Immature natural killer cell (primary cell): ENCODE results near the gene STRIT1. TPM values are rescaled to one million over a fixed set of nuclear protein-coding genes. Genes with fewer than 3 reads are reported as not detected.
"Not testable (repeated sequence)": the region's sequence is repeated elsewhere in the genome, so short reads cannot be mapped to it uniquely, and the experiment has no call there.

Source experiments
- DNase-seq, 3 donors: peaks; one replicate each; pipeline ENCODE4 v3.0.0; 2022; ENCODE audit warnings: mixed read lengths in 1 of 3
- H3K27ac Mint-ChIP-seq, 6 donors: one replicate each; pipeline ENCODE4 v1.8.0; 2020; ENCODE audit warnings: mixed read lengths in 6 of 6, mild to moderate bottlenecking in 5 of 6, inconsistent platforms in 4 of 6, moderate library complexity in 3 of 6
- H3K27me3 Mint-ChIP-seq, 3 donors: one replicate each; pipeline ENCODE4 v1.8.0; 2020 to 2021; ENCODE audit warnings: low read depth in 3 of 3, mild to moderate bottlenecking in 3 of 3, mixed read lengths in 3 of 3, moderate library complexity in 3 of 3, inconsistent platforms in 1 of 3
- H3K36me3 Mint-ChIP-seq, 3 donors: one replicate each; pipeline ENCODE4 v1.8.0; 2020; ENCODE audit warnings: mixed read lengths in 3 of 3, inconsistent platforms in 2 of 3, mild to moderate bottlenecking in 2 of 3
- H3K4me1 Mint-ChIP-seq, 2 donors: one replicate each; pipeline ENCODE4 v1.8.0; 2020; ENCODE audit warnings: inconsistent platforms in 2 of 2, mild to moderate bottlenecking in 2 of 2, mixed read lengths in 2 of 2, moderate library complexity in 1 of 2
- H3K4me3 Mint-ChIP-seq, 5 donors: one replicate each; pipeline ENCODE4 v1.8.0; 2020; ENCODE audit warnings: mild to moderate bottlenecking in 5 of 5, mixed read lengths in 5 of 5, inconsistent platforms in 3 of 5, moderate library complexity in 3 of 5
- H3K9me3 Mint-ChIP-seq, 6 donors: one replicate each; pipeline ENCODE4 v1.8.0; 2020; ENCODE audit warnings: mild to moderate bottlenecking in 6 of 6, mixed read lengths in 6 of 6, inconsistent platforms in 4 of 6, moderate library complexity in 3 of 6
- polyA plus RNA-seq, 3 donors: library from polyadenylated mRNA; unstranded; fragments of 300-500 nt; fragmentation: Illumina TruSeq; gene quantifications; one replicate each; pipeline ENCODE4 v1.2.3, GENCODE V29; 2021

Gene STRIT1
- polyA plus RNA-seq, 3 donors from 2014 or later: not detected

DNA sequence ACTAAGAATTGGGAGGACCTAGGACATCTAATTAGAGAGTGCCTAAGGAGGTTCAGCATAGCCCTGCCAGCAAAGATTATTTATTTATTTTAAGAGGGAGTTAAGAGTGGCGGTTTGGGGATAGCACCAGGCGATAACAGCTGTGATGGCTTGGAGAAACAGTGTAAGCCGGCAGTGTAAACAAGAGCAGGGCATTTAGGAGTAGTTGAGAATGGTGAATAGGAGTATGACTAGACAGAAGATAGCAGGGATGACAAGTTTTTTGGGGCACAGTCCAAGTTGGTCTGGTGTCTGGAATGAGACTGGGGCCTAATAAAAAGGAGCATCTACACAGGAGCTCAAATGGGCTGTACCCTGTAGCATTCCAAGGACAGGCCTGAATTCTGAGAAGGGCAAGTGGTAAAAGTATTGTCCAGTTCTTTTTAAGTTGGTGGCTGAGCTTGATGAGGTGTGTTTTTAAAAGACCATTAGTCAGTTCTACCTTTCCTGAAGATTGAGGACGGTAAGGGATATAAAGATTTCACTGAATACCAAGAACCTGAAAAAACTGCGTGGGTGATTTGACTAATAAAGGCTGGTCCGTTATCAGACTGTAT lies 18.2 kb downstream of the STRIT1 start:
- not testable (repeated sequence) for H3K36me3 Mint-ChIP-seq, DNase-seq, H3K27ac Mint-ChIP-seq, H3K9me3 Mint-ChIP-seq, H3K27me3 Mint-ChIP-seq, H3K4me1 Mint-ChIP-seq, H3K4me3 Mint-ChIP-seq

DNA sequence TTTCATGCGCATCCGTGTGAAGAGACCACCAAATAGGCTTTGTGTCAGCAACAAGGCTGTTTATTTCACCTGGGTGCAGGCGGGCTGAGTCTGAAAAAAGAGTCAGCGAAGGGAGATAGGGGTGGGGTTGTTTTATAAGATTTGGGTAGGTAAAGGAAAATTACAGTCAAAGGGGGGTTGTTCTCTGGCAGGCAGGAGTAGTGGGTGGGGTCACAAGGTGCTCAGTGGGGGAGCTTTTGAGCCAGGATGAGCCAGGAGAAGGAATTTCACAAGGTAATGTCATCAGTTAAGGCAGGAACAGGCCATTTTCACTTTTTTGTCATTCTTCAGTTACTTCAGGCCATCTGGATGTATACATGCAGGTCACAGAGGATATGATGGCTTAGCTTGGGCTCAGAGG lies 19.0 kb downstream of the STRIT1 start:
- not testable (repeated sequence) for H3K27me3 Mint-ChIP-seq, H3K36me3 Mint-ChIP-seq, DNase-seq, H3K27ac Mint-ChIP-seq, H3K4me3 Mint-ChIP-seq, H3K4me1 Mint-ChIP-seq, H3K9me3 Mint-ChIP-seq

DNA sequence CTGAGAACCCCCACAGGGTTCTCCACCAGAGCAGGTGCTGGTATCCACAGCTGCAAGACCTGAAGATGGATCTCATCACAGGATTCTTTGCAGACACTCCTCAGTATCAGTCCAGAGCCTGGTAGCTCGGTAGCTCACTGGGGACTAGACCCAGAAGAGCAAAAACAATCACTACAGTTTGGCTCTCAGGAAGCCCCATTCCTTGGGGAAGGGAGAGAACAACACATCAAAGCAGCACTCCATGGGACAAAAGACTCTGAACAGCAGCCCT lies 22.2 kb downstream of the STRIT1 start:
- H3K36me3 Mint-ChIP-seq: no peaks in the 10 kb centered on the region
- H3K27ac Mint-ChIP-seq: no peak overlapping the region
- no peak for DNase-seq
- no peak overlapping the region for H3K4me3 Mint-ChIP-seq
- H3K4me1 Mint-ChIP-seq: no peaks in the 10 kb centered on the region
- peaks cover 0 to 5% (median under 1%) of the 10 kb centered on the region in 6 donors for H3K9me3 Mint-ChIP-seq
- peaks cover 0 to 3% (median 2%) of the 10 kb centered on the region in 3 donors for H3K27me3 Mint-ChIP-seq

DNA sequence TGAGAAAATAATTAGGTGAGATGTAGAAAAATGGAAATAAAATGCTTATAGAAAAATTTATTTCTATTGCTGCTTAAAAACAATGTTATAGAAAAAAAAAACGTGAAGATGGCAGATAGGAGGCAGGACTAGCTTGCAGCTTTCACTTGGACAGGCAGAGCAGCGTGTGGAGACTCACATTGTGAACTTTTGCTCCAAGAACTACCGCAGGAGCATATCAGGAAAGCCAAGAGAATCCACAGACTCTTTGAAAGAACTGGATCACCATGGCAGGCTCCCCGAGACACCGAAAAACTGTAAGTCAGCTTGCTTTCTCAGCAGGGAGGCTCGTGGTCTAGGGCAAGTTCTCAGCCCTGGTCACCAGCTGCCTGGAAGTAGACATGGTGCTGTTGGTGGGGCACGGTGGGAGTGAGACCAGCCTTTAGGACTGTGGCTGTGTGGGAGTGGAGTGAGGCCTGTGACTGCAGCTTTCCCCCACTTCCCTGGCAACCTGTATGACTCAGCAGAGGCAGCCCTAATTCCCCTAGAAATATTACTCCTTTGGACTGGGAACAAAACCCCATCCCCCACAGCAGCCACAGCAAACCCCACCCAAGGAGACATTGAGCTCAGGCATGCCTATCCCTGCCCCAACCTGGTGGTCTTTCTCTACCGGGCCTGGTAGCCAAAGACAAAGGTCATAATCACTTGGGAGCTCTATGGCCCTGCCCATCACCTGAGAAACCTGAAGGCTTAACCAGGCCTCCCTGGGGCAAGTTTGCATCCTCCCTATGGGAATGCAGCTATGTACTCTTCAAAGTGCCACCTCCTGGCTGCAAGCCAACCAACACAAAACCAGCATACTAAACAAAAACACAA lies 22.8 kb downstream of the STRIT1 start:
- DNase-seq: no peak
- H3K36me3 Mint-ChIP-seq: no peaks in the 10 kb centered on the region
- H3K27me3 Mint-ChIP-seq: peaks cover 0 to 3% (median 3%) of the 10 kb centered on the region in 3 donors
- no peak overlapping the region for H3K27ac Mint-ChIP-seq
- no peak overlapping the region for H3K4me3 Mint-ChIP-seq
- H3K4me1 Mint-ChIP-seq: no peaks in the 10 kb centered on the region
- peaks cover 0 to 5% (median 1%) of the 10 kb centered on the region in 6 donors for H3K9me3 Mint-ChIP-seq

- no peak for DNase-seq
- Mint-ChIP-seq H3K27me3 (peaks cover 0 to 3% (median 3%) of the 10 kb centered on the region in 3 donors), H3K9me3 (peaks cover 0 to 5% (median 1%) of the 10 kb centered on the region in 6 donors), H3K4me3 (no peak overlapping the region), H3K36me3 (no peaks in the 10 kb centered on the region), H3K4me1 (no peaks in the 10 kb centered on the region), H3K27ac (no peak overlapping the region)
Measured at GRCh38 chr3:155270063-155270462, 23.4 kb downstream of the STRIT1 start.

DNA sequence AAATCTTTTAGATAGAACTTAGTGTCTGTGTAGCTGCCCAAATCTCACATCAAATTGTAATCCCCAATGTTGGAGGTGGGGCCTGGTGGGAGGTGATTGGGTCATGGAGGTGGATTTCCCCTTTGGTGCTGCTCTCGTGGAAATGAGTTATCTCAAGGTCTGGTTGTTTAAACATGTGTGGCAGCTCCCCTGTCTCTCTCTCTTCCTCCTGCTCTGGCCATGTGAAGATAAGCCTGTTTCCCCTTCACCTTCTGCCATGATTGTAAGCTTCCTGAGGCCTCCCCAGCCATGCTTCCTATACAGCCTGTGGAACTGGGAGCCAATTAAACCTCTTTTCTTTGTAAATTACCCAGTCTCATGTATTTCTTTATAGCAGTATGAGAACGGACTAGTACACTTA lies 30.6 kb downstream of the STRIT1 start:
- DNase-seq, H3K36me3 Mint-ChIP-seq, H3K4me1 Mint-ChIP-seq, H3K27ac Mint-ChIP-seq, H3K27me3 Mint-ChIP-seq, H3K4me3 Mint-ChIP-seq, H3K9me3 Mint-ChIP-seq: not testable (repeated sequence)

DNA sequence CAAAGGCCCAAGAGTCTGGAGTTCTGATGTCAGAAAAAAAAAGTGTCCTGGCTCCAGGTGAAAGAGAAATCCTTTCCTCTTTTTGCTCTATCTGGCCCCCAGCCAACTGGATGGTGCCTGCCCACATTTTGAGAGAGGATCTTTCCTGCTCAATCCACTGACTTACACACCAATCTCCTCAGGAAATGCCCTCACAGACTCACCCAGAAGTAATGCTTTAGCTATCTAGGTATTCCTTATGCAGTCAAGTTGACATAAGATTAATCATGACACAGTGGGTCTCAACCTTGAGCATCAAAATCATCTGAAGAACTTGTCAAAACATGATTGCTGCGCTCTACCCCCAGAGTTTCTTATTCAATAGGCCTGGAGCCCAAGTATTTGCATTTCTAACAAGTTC lies 31.2 kb downstream of the STRIT1 start:
- Mint-ChIP-seq H3K9me3 (peaks cover 0 to 4% (median 2%) of the 10 kb centered on the region in 6 donors), H3K4me1 (no peaks in the 10 kb centered on the region), H3K27ac (no peak overlapping the region), H3K36me3 (no peaks in the 10 kb centered on the region), H3K4me3 (no peak overlapping the region), H3K27me3 (peaks cover 0 to 3% (median 0%) of the 10 kb centered on the region in 3 donors)
- DNase-seq: no peak

DNA sequence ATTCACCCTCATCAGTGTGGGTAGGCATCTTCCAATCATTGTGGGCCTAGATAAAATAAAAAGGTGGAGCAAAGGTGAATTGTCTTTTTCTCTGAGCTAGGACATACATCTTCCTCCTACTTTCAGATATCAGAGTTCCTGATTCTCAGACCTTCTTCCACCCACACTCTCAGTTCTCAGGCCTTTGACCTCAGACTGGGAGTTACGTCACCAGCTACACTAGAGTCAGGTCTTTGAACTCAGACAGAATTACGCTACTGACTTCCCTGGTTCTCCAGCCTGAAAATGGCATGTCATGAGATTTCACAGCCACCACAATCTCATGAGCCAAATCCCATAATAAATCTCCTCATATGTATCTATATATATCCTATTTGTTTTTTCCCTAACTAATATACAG lies 39.0 kb downstream of the STRIT1 start:
- Mint-ChIP-seq H3K27ac (no peak overlapping the region), H3K27me3 (no peaks in the 10 kb centered on the region), H3K9me3 (peaks cover 0 to 5% (median 2%) of the 10 kb centered on the region in 6 donors), H3K4me1 (no peaks in the 10 kb centered on the region), H3K4me3 (no peak overlapping the region), H3K36me3 (no peaks in the 10 kb centered on the region)
- DNase-seq: no peak

DNA sequence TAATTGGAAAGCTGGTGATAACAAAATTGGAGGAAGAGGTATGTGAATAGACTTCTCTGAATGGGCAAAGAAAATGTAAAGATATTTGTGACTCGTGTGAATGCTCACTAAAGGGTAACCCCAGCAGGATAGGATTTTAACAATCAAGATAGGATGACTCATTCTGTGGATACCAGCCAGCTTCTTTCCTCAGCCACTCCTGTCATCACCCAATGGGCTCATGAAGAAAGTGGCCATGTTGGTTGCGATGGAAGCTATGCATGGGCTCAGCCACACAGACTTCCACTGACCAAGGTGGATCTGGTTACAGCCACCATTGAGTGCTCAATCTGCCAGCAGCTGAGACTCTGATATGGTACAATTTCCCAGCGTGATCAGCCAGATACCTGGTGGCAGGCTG lies 40.9 kb downstream of the STRIT1 start:
- Mint-ChIP-seq H3K27ac (no peak overlapping the region), H3K9me3 (peaks cover 0 to 6% (median 0%) of the 10 kb centered on the region in 6 donors), H3K4me3 (no peak overlapping the region), H3K27me3 (no peaks in the 10 kb centered on the region), H3K36me3 (no peaks in the 10 kb centered on the region), H3K4me1 (no peaks in the 10 kb centered on the region)
- DNase-seq: no peak

GRCh38 chr3:155252021-155252420 lies 41.5 kb downstream of the STRIT1 start:
- no peak overlapping the region for H3K4me3 Mint-ChIP-seq
- H3K4me1 Mint-ChIP-seq: no peaks in the 10 kb centered on the region
- peaks cover 0 to 11% (median 0%) of the 10 kb centered on the region in 6 donors for H3K9me3 Mint-ChIP-seq
- no peak overlapping the region for H3K27ac Mint-ChIP-seq
- no peaks in the 10 kb centered on the region for H3K36me3 Mint-ChIP-seq
- DNase-seq: no peak
- no peaks in the 10 kb centered on the region for H3K27me3 Mint-ChIP-seq

- Mint-ChIP-seq H3K27ac (no peak overlapping the region), H3K4me1 (no peaks in the 10 kb centered on the region), H3K27me3 (no peaks in the 10 kb centered on the region), H3K36me3 (no peaks in the 10 kb centered on the region), H3K4me3 (no peak overlapping the region), H3K9me3 (peaks cover 0 to 6% (median 0%) of the 10 kb centered on the region in 6 donors)
- no peak for DNase-seq
Measured at GRCh38 chr3:155248531-155249187, 44.8 kb downstream of the STRIT1 start.

GRCh38 chr3:155244699-155245098 lies 48.8 kb downstream of the STRIT1 start:
- H3K4me1 Mint-ChIP-seq: no peaks in the 10 kb centered on the region
- H3K27ac Mint-ChIP-seq: no peak overlapping the region
- H3K36me3 Mint-ChIP-seq: peaks cover 0 to 4% (median 0%) of the 10 kb centered on the region in 3 donors

GRCh38 chr3:155244216-155244615 lies 49.3 kb downstream of the STRIT1 start:
- peaks cover 0 to 4% (median 0%) of the 10 kb centered on the region in 3 donors for H3K36me3 Mint-ChIP-seq
- H3K9me3 Mint-ChIP-seq: peaks cover 0 to 9% (median 0%) of the 10 kb centered on the region in 6 donors
- no peaks in the 10 kb centered on the region for H3K27me3 Mint-ChIP-seq
- no peak overlapping the region for H3K27ac Mint-ChIP-seq
- no peaks in the 10 kb centered on the region for H3K4me1 Mint-ChIP-seq
- no peak for DNase-seq
- no peak overlapping the region for H3K4me3 Mint-ChIP-seq

More at GRCh38 chr3:155244699-155245098, 48.8 kb downstream of the STRIT1 start:
- H3K4me3 Mint-ChIP-seq: no peak overlapping the region
- no peak for DNase-seq
- peaks cover 0 to 6% (median 0%) of the 10 kb centered on the region in 6 donors for H3K9me3 Mint-ChIP-seq
- H3K27me3 Mint-ChIP-seq: no peaks in the 10 kb centered on the region

DNA sequence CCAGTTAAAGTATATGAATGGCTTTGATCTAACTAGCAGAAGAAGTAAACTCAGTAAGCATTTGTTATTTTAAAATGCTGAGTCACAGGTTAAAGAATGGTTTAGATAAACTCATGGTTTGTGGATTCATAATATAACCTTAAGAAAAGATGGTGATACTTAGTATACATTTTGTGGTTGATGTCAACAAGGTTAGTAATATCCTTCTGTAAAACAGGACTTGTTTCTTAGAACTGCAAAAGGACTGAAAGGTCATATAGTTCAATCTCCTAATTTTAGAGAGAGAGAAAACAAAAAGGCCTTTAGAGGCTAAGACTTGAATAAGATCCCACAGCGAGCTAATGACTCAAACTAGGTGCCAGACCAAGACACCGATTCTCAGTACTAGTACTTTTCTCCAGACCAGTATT lies 50.0 kb downstream of the STRIT1 start:
- peaks cover 0 to 1% (median 0%) of the 10 kb centered on the region in 3 donors for H3K27me3 Mint-ChIP-seq
- H3K4me3 Mint-ChIP-seq: no peak overlapping the region
- no peaks in the 10 kb centered on the region for H3K4me1 Mint-ChIP-seq

More for the DNA sequence above, 50.0 kb downstream of the STRIT1 start:
- Mint-ChIP-seq H3K27ac (no peak overlapping the region), H3K9me3 (peaks cover 0 to 9% (median 0%) of the 10 kb centered on the region in 6 donors), H3K36me3 (peaks cover 0 to 4% (median 0%) of the 10 kb centered on the region in 3 donors)
- DNase-seq: no peak
